Trophoblast cell (in vitro differentiated cells and primary cell): ENCODE measurements around the gene LPCAT2.

ENCODE experiments used
- DNase-seq, 2 donors: peaks; one replicate each; pipeline ENCODE4 v3.0.0-alpha.2; 2016
- H2AFZ ChIP-seq: 2 replicates; pipeline ENCODE4 v1.6.1; 2013; ENCODE audit warnings: low read length, moderate library complexity, mild to moderate bottlenecking; ENCODE audit not compliant: insufficient read depth, poor library complexity
- H2AK5ac ChIP-seq: 2 replicates; pipeline ENCODE4 v1.6.1; 2013; ENCODE audit warnings: mild to moderate bottlenecking, low read length
- H2BK120ac ChIP-seq: 2 replicates; pipeline ENCODE4 v1.6.1; 2013; ENCODE audit warnings: low read length, mild to moderate bottlenecking, moderate library complexity; ENCODE audit not compliant: insufficient read depth, poor library complexity
- H2BK12ac ChIP-seq: 2 replicates; pipeline ENCODE4 v1.6.1; 2013; ENCODE audit warnings: mild to moderate bottlenecking, low read length, moderate library complexity
- H2BK5ac ChIP-seq: 2 replicates; pipeline ENCODE4 v1.6.1; 2013; ENCODE audit warnings: low read length, low read depth, moderate library complexity, mild to moderate bottlenecking; ENCODE audit not compliant: poor library complexity
- H3K14ac ChIP-seq: 2 replicates; pipeline ENCODE4 v1.6.1; 2013; ENCODE audit warnings: mild to moderate bottlenecking, low read length
- H3K18ac ChIP-seq: 2 replicates; pipeline ENCODE4 v1.6.1; 2013; ENCODE audit warnings: mild to moderate bottlenecking, low read length
- H3K23ac ChIP-seq: 2 replicates; pipeline ENCODE4 v1.6.1; 2013; ENCODE audit warnings: low read length
- H3K27ac ChIP-seq: 2 replicates; pipeline ENCODE4 v1.5.1; 2013; ENCODE audit warnings: low read depth, mild to moderate bottlenecking, inconsistent platforms, low read length, moderate library complexity
- H3K27me3 ChIP-seq: 2 replicates; pipeline ENCODE4 v1.6.1; 2013; ENCODE audit warnings: inconsistent platforms, mild to moderate bottlenecking, low read length, moderate library complexity; ENCODE audit not compliant: insufficient read depth
- H3K36me3 ChIP-seq, 2 experiments: 1 replicate in 1 of 2; 2 replicates in 1 of 2; pipeline ENCODE4 v1.6.1; 2013; ENCODE audit warnings: low read length in 2 of 2, mild to moderate bottlenecking in 2 of 2, moderate library complexity in 1 of 2; ENCODE audit not compliant: insufficient read depth in 2 of 2, control insufficient read depth in 1 of 2
- H3K4ac ChIP-seq: 2 replicates; pipeline ENCODE4 v1.6.1; 2013; ENCODE audit warnings: low read depth, mild to moderate bottlenecking, low read length, moderate library complexity
- H3K4me1 ChIP-seq, 2 experiments: 1 replicate in 1 of 2; 2 replicates in 1 of 2; pipeline ENCODE4 v1.6.1; 2013; ENCODE audit warnings: low read length in 2 of 2, mild to moderate bottlenecking in 2 of 2, moderate library complexity in 1 of 2; ENCODE audit not compliant: insufficient read depth in 2 of 2, control insufficient read depth in 1 of 2
- H3K4me2 ChIP-seq: 2 replicates; pipeline ENCODE4 v1.6.1; 2013; ENCODE audit warnings: inconsistent platforms, mild to moderate bottlenecking, low read length, moderate library complexity
- H3K4me3 ChIP-seq: 2 replicates; pipeline ENCODE4 v1.5.1; 2013; ENCODE audit warnings: mild to moderate bottlenecking, low read depth, low read length, inconsistent platforms
- H3K79me1 ChIP-seq: one replicate; pipeline ENCODE4 v1.6.1; 2013; ENCODE audit warnings: low read length
- H3K79me2 ChIP-seq: 2 replicates; pipeline ENCODE4 v1.6.1; 2013; ENCODE audit warnings: low read length, mild to moderate bottlenecking; ENCODE audit not compliant: control insufficient read depth, insufficient read depth, poor library complexity
- H3K9ac ChIP-seq: 2 replicates; pipeline ENCODE4 v1.6.1; 2013; ENCODE audit warnings: mild to moderate bottlenecking, low read length
- H3K9me3 ChIP-seq: 2 replicates; pipeline ENCODE4 v1.6.1; 2013; ENCODE audit warnings: low read depth, mild to moderate bottlenecking, control low read depth, inconsistent platforms, low read length; ENCODE audit not compliant: insufficient read depth
- H4K12ac ChIP-seq: 2 replicates; pipeline ENCODE4 v1.6.1; 2013; ENCODE audit warnings: low read depth, mild to moderate bottlenecking, low read length, moderate library complexity
- H4K8ac ChIP-seq: 2 replicates; pipeline ENCODE4 v1.6.1; 2013; ENCODE audit warnings: low read depth, mild to moderate bottlenecking, low read length, moderate library complexity
- H4K91ac ChIP-seq: one replicate; pipeline ENCODE4 v1.6.1; 2013; ENCODE audit warnings: low read depth, mild to moderate bottlenecking, low read length, moderate library complexity
- WGBS: extraction: QIAGEN DNeasy Blood & Tissue Kit; methylation state at CpG from one replicate; pipeline ENCODE4 v1.1.7; 2013; ENCODE audit warnings: missing lambda C conversion rate; ENCODE audit not compliant: insufficient read length, insufficient coverage; ENCODE audit errors: extremely low coverage; 5-methylcytosine and 5-hydroxymethylcytosine counted together

Gene LPCAT2

DNA sequence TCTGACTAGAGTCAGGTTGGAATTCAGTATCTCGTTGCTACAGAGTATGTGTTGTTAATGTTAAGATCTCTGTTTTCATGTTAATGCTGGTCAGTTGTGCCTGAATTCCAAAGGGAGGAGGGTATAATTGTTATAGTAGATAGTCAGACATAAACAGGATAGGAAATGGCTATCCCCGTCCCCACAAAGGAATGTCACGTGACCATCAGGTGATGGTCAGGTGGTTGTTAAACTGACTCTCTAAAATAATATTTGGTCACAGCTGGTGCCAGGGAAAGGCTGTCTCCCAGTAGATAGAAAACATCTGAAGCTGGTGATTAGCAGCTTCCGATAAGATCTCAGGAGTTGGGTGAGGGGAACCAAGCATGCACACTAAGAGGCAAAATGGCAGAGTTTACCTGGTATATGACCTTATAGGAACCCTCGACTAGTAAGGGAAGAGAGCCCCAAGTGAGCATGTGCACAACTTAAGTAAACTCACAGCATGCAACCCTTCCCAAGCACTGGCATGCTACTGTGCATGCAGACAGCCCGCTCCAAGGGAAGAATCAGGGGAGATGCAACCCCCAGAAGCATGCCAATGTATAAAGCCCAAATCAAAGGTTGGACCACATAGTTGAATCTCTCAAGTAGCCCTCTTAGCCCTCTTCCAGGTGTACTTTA, 119.6 kb downstream of the LPCAT2 start:
- Histone ChIP-seq H3K79me1 (no peaks in the 10 kb centered on the region), H3K14ac (no peak overlapping the region), H3K27me3 (no peaks in the 10 kb centered on the region), H4K91ac (no peak overlapping the region), H4K8ac (no peak overlapping the region), H2BK12ac (no peak overlapping the region), H3K4ac (no peak overlapping the region), H3K27ac (no peak overlapping the region), H3K4me2 (no peak overlapping the region), H2BK5ac (no peak overlapping the region), H2AFZ (no peak overlapping the region), H3K9ac (no peak overlapping the region), H3K23ac (no peak overlapping the region), H4K12ac (no peak overlapping the region), H2AK5ac (no peak overlapping the region), H3K36me3 (no peaks in the 10 kb centered on the region), H2BK120ac (no peak overlapping the region), H3K4me3 (no peak overlapping the region), H3K18ac (no peak overlapping the region), H3K79me2 (no peaks in the 10 kb centered on the region), H3K9me3 (no peaks in the 10 kb centered on the region), H3K4me1 (no peaks in the 10 kb centered on the region)
- peak; percentile 62 to 78 for DNase-seq
- WGBS = no CpG with 5 or more reads among the region's 6 CpGs

DNA sequence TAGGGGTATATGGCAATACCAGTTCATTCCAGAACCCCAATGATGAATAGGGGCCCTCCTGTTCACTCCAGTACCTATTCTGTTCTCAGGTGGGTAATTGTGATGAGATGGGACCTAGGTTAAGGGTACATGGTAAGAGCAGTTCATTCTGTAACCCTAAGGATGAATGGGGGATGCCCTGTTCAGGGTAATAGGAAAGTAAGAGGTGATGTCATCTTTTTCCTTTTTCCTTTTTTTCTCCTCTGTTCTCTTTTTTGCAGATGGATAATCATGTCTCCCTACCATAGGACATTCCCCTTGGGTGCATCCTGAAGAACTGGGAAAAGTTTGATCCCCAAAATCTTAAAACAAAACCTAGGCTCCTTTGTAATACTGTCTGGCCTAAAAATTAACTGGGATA, 121.9 kb downstream of the LPCAT2 start:
- Histone ChIP-seq H3K79me2 (no peaks in the 10 kb centered on the region), H4K8ac (no peak overlapping the region), H2BK12ac (no peak overlapping the region), H2BK120ac (no peak overlapping the region), H3K4ac (no peak overlapping the region), H3K27me3 (no peaks in the 10 kb centered on the region), H2AFZ (no peak overlapping the region), H3K9me3 (no peaks in the 10 kb centered on the region), H3K14ac (no peak overlapping the region), H4K91ac (no peak overlapping the region), H3K4me1 (no peaks in the 10 kb centered on the region), H3K36me3 (no peaks in the 10 kb centered on the region), H3K27ac (no peak overlapping the region), H3K9ac (no peak overlapping the region), H3K4me3 (no peak overlapping the region), H4K12ac (no peak overlapping the region), H3K4me2 (no peak overlapping the region), H3K79me1 (no peaks in the 10 kb centered on the region), H2AK5ac (no peak overlapping the region), H3K18ac (no peak overlapping the region), H3K23ac (no peak overlapping the region), H2BK5ac (no peak overlapping the region)
- DNase-seq = no peak

DNA sequence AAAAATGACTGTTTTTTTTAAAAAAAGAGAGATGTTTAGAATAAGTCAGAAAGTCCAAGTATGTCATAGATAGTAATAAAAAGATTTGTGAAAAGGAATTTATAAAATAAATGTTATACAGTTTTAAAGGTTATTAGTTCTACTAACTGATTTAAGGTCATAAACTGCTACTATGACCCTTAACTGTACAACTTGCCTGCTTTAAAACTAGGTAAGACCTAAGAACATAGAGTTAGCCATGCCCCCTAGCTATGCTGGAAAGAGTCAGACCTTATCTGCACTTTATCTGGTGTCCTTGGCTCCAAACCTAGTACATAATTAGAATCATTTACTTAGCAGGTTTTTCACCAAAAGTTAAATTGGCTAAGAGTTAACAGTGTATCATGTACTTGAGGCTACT, 123.4 kb downstream of the LPCAT2 start:
- H3K4ac ChIP-seq = no peak overlapping the region
- no peak overlapping the region for H3K14ac ChIP-seq
- H3K4me1 ChIP-seq = no peaks in the 10 kb centered on the region
- no peak overlapping the region for H2BK12ac ChIP-seq
- no peak overlapping the region for H4K8ac ChIP-seq
- H3K18ac ChIP-seq = no peak overlapping the region
- no peak overlapping the region for H4K91ac ChIP-seq
- H3K9ac ChIP-seq = no peak overlapping the region
- H3K79me2 ChIP-seq = no peaks in the 10 kb centered on the region
- H3K23ac ChIP-seq = no peak overlapping the region
- no peak overlapping the region for H2AFZ ChIP-seq
- H4K12ac ChIP-seq = no peak overlapping the region
- no peaks in the 10 kb centered on the region for H3K27me3 ChIP-seq
- H3K36me3 ChIP-seq = no peaks in the 10 kb centered on the region
- no peak overlapping the region for H3K27ac ChIP-seq
- H2AK5ac ChIP-seq = no peak overlapping the region
- no peak overlapping the region for H3K4me2 ChIP-seq
- DNase-seq = no peak
- H2BK120ac ChIP-seq = no peak overlapping the region
- H2BK5ac ChIP-seq = no peak overlapping the region
- no peak overlapping the region for H3K4me3 ChIP-seq
- no peaks in the 10 kb centered on the region for H3K79me1 ChIP-seq
- H3K9me3 ChIP-seq = no peaks in the 10 kb centered on the region

DNA sequence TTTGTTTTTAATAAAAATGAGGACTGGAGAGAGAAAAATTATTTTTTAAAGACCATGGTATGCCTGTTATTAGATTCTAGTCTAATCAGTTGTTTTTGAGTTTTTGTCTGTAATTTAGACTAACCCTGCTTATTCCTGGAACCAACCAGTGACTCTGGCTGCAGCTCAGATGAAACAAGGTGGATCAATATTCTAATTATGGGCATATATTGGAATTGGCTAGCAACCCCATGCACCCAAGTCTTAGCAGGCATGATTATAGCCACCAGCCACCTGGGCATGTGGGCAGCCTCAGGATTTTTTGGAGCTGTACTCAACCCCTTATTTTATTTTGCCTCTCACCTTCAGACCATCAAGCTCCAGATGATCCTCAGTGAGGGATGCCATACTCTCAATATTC, 125.3 kb downstream of the LPCAT2 start:
- Histone ChIP-seq H4K12ac (no peak overlapping the region), H3K4me2 (no peak overlapping the region), H2AK5ac (no peak overlapping the region), H3K79me1 (no peaks in the 10 kb centered on the region), H3K23ac (no peak overlapping the region), H3K4me1 (no peaks in the 10 kb centered on the region), H3K9me3 (no peaks in the 10 kb centered on the region), H3K4ac (no peak overlapping the region), H4K8ac (no peak overlapping the region), H3K9ac (no peak overlapping the region), H3K79me2 (no peaks in the 10 kb centered on the region), H3K27ac (no peak overlapping the region), H3K14ac (no peak overlapping the region), H3K4me3 (no peak overlapping the region), H2BK12ac (no peak overlapping the region), H3K18ac (no peak overlapping the region), H2BK5ac (no peak overlapping the region), H2BK120ac (no peak overlapping the region), H3K27me3 (no peaks in the 10 kb centered on the region), H4K91ac (no peak overlapping the region), H2AFZ (no peak overlapping the region), H3K36me3 (no peaks in the 10 kb centered on the region)
- DNase-seq = no peak
